HG03432 (cell line): Measurements from ENCODE around the gene PHLDA2.

ENCODE experiments used
- ATAC-seq: cut with Tn5 transposase; IDR thresholded peaks from one replicate; pipeline ENCODE4 v1.9.1; 2021; ENCODE audit warnings: mild to moderate bottlenecking, moderate library complexity; ENCODE audit not compliant: unreplicated experiment

PHLDA2 gene

DNA sequence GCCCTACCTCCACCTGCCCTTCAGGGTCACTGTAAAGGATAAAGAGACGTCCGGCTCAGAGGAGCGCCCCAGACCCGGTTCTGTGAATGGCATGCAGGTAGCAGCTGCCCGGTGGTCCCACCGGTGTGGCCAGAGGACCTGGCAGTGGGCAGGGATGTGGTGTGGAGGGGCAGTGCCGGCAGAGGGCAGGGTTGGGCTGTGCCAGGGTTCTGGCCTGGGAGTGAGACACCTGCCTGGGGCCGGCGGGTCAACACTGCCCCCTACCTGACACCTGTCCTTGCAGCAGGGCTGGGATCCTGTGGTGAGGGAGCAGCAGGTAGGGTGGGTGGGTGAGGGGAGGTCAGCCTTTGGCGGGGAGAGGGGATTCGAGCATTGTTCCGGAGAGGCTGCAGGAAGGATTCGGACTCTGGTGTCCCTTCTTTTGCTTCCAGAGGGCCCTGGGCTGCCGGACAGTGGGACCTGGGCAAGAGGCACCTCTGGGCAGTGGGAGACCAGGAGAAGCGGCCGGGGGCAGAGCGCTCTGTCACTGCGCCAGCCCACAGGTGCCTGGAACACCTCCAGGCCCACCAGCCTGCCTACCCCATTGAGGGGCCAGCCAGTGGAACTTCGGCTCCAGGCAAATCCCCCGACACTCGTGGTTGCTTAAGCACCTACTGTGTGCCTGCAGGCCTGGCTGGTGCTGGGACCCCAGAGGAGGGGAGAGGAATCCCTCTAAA, 1.6 kb upstream of the PHLDA2 start:
- peak; percentile 35 for ATAC-seq

DNA sequence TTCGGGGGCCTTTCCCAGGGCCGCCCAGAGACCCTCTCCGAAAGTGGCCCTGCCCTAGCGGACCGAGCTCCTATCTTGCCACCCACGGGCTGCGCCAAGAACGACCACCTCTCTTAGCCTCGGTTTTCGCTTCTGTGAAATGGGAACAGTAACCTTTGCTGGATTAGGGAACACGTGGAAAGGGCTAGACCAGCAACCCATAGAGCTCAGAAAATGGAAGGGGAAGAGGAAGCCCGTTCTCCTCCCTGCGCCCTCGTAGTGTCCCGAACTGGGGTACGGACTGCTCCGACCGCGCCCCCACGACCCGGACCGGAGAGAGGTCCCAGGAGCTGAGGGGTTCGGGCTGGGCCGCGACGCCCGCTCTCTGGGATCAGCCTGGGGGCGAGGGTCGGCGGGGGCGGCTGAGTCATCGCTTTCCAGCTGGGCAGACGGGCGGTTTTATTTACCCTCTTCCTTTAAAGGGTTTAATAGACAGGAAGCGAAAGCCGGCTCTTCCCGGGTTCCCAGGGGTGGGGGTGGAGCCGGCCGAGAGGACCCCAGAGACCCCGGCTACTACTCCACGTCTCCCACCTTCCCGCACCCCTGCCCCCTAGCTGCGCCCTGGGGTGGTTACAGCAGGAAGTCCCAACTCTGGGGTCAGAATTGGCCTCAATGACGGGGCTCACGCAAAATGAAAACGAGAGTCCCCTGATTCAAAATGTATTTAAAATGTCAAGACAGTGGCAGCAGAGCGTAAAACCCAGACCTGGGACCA, 907 bp upstream of the PHLDA2 start:
- ATAC-seq: peak; percentile 36

DNA sequence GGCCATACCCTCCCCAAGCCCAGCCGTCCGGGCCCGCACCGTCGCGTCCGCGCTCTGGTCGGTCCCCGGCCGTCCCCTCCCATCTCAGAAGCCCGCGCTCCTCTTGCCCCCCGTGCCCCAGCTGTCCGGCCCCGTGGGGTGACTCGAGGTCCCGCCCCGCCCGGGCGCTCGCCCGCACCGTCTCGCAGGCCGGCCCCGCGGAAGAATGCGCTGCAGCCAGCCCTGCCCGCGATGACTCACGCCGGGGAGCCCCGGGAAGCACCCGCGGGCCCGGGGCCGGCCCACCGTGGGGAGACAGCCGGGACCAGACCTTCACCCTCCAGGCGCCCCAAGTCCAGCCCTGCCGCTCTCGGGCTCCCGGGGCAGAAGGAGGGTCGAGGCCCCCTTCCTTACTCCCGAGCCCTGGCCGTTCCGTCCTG, 320 bp upstream of the PHLDA2 start:
- ATAC-seq: peak; percentile 30

DNA sequence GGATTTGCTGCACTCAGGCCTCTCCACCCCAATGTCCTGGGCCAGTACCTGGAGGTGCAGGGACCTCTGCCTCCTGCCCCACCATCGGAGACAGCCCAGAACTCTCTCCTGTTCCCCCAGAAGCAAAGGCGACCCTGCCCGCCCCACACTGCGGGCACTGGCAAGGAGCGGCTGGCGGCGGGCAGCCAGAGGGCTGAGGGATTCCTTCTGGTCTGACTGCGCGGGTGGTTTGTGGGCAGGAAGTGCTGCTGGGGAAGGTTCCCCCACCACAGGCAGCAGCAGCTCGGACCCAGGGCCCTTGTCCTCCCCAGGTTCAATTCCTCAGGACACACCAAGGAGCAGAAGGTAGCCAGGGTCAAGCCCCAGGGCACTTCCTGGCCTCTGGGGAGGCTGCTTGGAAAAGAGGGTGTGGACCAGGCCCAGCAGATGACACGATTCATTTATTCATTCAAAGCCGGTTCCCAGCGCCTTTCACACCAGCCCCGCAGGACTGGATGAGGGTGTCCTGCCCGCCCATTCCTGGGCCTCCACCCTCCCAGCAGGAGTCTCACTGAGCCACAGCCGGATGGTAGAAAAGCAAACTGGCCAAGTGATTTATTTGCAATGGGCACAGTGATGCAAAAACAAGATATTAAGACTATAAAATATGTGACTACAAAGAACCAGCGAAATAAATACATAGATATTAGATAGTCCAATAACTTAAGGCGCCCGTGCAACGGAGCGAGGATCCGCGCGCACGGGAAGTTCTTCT, 1.2 kb downstream of the PHLDA2 start:
- ATAC-seq: no peak

DNA sequence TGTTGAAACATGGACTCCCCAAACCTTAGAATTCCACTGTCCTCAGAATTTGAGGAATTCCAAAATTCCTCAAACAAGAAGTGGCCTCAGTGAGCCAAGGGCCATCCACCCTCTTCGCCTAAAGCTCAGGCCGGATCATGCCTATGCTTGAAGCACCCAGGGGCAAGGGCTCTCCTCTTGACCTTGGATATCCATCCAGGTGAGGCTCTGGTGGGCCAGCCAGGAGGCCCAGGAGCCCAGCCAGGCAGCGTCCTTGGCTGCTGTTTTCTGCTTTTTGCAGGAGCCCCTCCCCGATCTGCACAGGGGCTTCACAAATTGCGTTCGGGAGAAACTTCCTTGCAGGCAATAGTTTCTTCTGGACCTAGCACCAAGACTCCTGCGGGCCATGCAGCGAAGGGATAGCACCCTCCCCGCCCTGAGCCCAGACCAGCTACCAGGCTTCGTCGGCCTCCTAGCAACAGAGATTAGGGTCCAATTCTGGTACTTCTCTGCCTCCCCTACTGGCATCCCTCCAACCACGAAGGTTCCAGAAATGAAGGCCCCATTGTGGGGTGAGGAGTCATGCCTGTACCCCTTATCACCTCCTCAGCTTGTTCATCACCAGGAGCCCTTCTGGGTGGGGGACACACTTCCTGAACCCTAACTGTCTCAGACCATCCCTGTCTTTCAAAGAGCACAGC, 2.0 kb downstream of the PHLDA2 start:
- no peak for ATAC-seq

DNA sequence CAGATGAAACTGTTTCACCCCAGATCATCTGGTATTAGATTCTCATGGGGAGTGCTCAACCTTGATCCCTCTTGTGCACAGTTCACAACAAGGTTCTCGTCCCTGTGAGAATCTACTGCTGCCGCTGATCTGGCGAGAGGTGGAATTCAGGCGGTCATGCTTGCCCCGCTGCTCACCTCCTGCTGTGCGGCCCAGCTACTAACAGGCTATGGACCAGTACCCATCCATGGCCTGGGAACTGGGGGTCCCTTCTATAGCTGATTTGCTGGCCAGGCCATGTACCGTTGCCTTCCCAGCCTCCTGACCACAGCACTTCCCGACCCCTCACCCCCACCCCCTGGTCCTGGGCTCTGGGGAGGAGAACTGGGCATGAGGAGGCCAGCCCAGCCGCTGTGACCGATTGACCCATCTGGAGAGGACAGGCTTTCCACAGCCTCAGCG, 2.6 kb downstream of the PHLDA2 start:
- no peak for ATAC-seq

DNA sequence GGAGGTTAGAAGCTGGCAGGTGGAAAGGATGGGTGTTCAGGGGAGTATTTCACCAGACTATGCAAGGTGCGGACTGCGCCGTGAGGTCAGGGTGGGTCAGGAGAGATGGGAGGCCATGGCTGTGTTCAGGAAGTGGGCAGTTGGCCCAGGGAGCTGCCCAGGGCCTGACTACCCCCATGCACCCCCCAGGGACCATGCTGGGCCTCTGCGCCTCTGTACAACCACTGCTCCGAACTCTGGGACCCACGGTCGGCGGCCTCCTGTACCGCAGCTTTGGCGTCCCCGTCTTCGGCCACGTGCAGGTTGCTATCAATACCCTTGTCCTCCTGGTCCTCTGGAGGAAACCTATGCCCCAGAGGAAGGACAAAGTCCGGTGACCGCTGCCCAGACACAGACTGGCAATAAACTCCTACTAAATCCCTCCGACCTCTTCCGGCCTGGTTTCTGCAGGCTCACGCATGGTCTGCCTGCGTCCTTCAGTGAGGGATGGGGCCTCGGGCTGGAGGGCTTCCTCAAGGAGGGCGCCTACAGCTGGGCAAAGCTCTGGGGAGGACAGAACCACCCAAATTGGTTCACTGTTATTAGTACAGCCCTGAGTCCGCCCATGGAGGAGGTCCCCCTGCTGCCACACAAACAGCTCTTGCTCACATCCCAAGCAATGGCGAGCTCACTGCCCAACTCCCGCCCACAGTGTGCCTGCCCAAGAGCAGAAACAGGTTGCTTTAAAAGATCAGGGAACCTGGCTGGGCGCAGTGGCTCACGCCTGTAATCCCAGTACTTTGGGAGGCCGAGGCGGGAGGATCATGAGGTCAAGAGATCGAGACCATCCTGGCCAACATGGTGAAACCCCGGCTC, 4.2 kb downstream of the PHLDA2 start:
- ATAC-seq: no peak

- no peak for ATAC-seq
These were observed 4.8 kb downstream of the PHLDA2 start for GRCh38 chr11:2924381-2924780.

DNA sequence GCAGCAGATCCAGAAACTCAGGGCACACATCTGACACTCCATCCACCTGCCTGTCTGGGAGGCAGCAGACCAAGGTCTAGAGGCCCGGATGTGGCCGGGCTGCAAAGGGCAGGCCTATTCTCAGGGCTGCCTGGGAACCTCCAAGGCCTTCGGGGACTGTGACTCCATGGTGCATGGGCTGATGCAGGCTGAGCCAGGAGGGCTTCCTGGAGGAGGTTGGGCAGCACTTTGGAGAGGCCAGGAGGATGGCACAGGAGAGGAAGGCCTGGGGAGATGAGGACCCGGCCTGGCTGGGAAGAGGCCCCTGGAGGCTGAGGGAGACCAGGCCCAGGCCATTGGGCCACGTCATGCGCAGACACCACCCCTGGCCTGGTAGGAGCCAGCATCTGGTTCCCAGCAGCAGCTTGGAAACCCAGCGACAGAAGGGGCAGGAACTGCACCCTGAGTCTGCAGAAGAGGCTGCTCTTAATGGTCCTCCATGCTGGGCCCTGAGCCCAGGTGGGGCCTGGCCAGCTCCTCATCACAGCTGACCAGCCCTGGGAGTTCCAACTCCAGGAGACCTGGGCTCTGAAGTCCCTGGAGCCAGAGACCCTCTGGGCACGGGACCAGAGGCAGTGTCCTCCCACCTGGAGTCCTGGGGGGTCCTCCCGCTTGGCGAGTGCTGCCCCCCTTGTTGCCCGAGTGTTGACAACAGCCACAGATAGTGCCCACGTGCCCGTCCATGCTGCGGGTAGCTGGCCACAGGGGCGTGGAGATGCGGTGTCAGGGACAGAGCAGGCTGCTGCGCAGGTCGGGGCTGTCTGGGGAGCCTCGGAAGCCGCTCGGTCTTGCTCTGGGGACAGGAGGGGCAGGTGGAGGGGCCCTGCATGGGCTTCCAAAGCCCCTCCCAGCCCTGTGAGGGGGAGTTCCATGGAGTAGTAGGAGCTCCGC, 5.5 kb downstream of the PHLDA2 start:
- no peak for ATAC-seq

GRCh38 chr11:2922655-2923054, 6.6 kb downstream of the PHLDA2 start:
- no peak for ATAC-seq

- ATAC-seq: no peak
These were observed 7.3 kb downstream of the PHLDA2 start for GRCh38 chr11:2921742-2922493.

DNA sequence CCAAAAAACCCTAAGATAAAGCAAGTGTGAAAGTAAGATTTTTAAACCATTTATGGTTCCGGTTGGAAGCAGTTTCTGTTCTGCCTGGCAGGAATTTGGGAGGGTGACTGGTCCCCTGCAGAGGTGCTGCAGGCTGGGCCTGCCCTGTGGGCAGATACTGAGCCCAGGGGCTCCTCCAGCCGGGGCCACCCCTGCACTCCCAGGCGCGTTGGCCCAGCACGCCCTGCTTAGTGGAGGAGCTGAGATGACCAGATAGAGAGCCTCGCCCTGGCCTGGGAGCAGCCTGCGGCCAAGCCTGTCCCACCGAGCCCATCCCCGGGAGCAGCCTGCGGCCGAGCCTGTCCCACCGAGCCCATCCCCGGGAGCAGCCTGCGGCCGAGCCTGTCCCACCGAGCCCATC, 8.0 kb downstream of the PHLDA2 start:
- no peak for ATAC-seq

- ATAC-seq: no peak
These were observed 8.9 kb downstream of the PHLDA2 start for GRCh38 chr11:2920343-2920742.

DNA sequence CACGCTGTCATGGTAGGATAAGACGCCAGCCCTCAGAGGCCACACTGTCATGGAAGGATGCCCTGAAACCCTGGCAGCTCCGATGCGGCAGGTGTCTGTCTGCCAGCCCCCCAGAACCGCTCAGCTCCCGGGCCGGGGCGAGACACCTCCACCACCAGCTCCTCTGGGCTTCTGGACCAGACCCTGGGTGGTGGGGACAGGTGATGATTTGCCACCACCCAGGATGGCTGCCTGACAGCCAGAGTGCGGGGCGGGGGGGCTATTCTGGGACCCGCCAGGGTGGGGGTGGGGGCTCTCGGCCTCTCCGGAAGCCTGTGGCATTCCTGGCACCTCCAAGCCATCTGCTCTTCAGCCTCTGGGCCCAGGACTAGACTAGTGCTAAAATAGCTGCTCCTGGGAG, 9.4 kb downstream of the PHLDA2 start:
- no peak for ATAC-seq

DNA sequence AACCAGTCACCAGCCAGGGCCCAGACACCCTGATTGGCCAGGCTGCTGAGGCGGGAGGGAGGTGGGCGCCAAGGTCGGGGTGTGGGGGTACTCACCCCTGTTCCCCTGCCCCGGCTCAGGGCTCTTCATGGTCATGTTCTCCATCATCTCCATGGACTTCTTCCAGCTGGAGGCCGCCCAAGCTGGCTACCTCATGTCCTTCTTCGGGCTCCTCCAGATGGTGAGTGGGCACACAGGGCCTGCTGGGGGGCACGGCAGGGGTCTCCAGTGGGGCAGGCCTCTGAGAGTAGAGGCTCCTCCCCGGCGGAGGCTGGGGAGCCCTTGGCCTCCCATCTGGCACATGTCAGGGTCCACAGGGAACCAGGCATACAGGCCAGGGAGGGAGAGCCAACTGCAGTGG, 10.0 kb downstream of the PHLDA2 start:
- no peak for ATAC-seq

- ATAC-seq: no peak
These were observed 11.3 kb downstream of the PHLDA2 start for GRCh38 chr11:2917842-2918490.

GRCh38 chr11:2916892-2917645, 12.2 kb downstream of the PHLDA2 start:
- ATAC-seq: no peak
